Prostate gland (tissue), 2 donors: ENCODE data around the gene DYSF. TPM values are rescaled to one million over a fixed set of nuclear protein-coding genes. Genes with fewer than 3 reads are reported as not detected.

Experiments
- DNase-seq: peaks from one replicate; pipeline ENCODE4 v3.0.0-alpha.2; 2019; ENCODE audit warnings: low spot score
- H3K27ac ChIP-seq, 2 donors: fragments of 200-600 bp; sonication (generic); 2 replicates each; pipeline ENCODE4 v1.5.1; 2017 to 2019
- H3K27me3 ChIP-seq: fragments of 200-600 bp; sonication (generic); replicated peaks from 2 replicates; pipeline ENCODE4 v1.5.1; 2019; ENCODE audit not compliant: insufficient read depth
- H3K36me3 ChIP-seq, 2 donors: fragments of 200-600 bp; sonication (generic); 1 replicate in 1 of 2; 2 replicates in 1 of 2; pipeline versions ENCODE4 v1.5.1 to v1.8.1; 2017 to 2019
- H3K4me1 ChIP-seq: fragments of 200-600 bp; sonication (generic); replicated peaks from 2 replicates; pipeline ENCODE4 v1.5.1; 2019
- H3K4me3 ChIP-seq, 2 donors: fragments of 200-600 bp; sonication (generic); 2 replicates each; pipeline ENCODE4 v1.5.1; 2017 to 2019
- H3K9me3 ChIP-seq: fragments of 200-600 bp; sonication (generic); 2 replicates; pipeline ENCODE4 v1.5.1; 2017
- CTCF ChIP-seq, 4 experiments: fragments of 200-600 bp in 2 of 4; fragments of 450-650 bp in 2 of 4; sonication (generic) in 2 of 4; IDR thresholded peaks; 1 replicate in 3 of 4; 2 replicates in 1 of 4; pipeline ENCODE4 v1.5.1; 2016 to 2019; ENCODE audit warnings: antibody characterized with exemption in 4 of 4, mild to moderate bottlenecking in 2 of 4, moderate library complexity in 2 of 4
- POLR2A ChIP-seq: fragments of 450-650 bp; IDR thresholded peaks from one replicate; pipeline ENCODE4 v1.6.1; 2016; ENCODE audit warnings: antibody characterized with exemption, mild to moderate bottlenecking
- POLR2AphosphoS5 ChIP-seq: sonication (generic); formaldehyde crosslinking; IDR thresholded peaks from one replicate; pipeline ENCODE4 v1.6.1; 2017; ENCODE audit warnings: antibody characterized with exemption
- WGBS: methylation state at CpG from one replicate; pipeline ENCODE4 v1.1.5; 2018; 5-methylcytosine and 5-hydroxymethylcytosine counted together
- intact Hi-C: fragments of 100-400 bp; cut with DNase I; formaldehyde crosslinking; loops from one replicate; pipeline ENCODE4 v1.14.2; 2022
- total RNA-seq, 2 donors: library from RNA; depleted of rRNA; stranded (reverse); fragments of >200 nt; gene quantifications; one replicate each; pipeline ENCODE4 v1.1.0, GENCODE V29; 2016

The DYSF gene
- total RNA-seq, 2 donors from 2014 or later: 5.9 to 9.4 TPM

- TF ChIP-seq POLR2AphosphoS5 (no peak), POLR2A (no peak), CTCF (IDR thresholded peaks at IDR 0.05) (no peak)
- H3K4me1 ChIP-seq: no peaks in the 10 kb centered on the region
- no peak overlapping the region for H3K4me3 ChIP-seq
- intact Hi-C loops: no loop called here
- no peaks in the 10 kb centered on the region for H3K36me3 ChIP-seq
- no peaks in the 10 kb centered on the region for H3K27me3 ChIP-seq
- DNase-seq: no peak
- H3K27ac ChIP-seq: no peak overlapping the region
- H3K9me3 ChIP-seq: no peaks in the 10 kb centered on the region
- 94% methylated on average over 2 of the region's 2 CpGs for WGBS
Measured at GRCh38 chr2:71554706-71555056, 101.3 kb downstream of the DYSF start.

- no peaks in the 10 kb centered on the region for H3K4me1 ChIP-seq
Measured at GRCh38 chr2:71555798-71556454, 102.6 kb downstream of the DYSF start.

GRCh38 chr2:71556692-71557250 lies 103.4 kb downstream of the DYSF start:
- 83% methylated on average over 5 of the region's 5 CpGs for WGBS
- Histone ChIP-seq H3K4me3 (no peak overlapping the region), H3K36me3 (no peaks in the 10 kb centered on the region), H3K4me1 (no peaks in the 10 kb centered on the region), H3K27ac (no peak overlapping the region), H3K27me3 (no peaks in the 10 kb centered on the region), H3K9me3 (no peaks in the 10 kb centered on the region)
- DNase-seq: no peak
- intact Hi-C loops: no loop called here
- TF ChIP-seq CTCF (IDR thresholded peaks at IDR 0.05) (no peak), POLR2A (no peak), POLR2AphosphoS5 (no peak)

More at GRCh38 chr2:71555798-71556454, 102.6 kb downstream of the DYSF start:
- 81% methylated on average over 16 of the region's 21 CpGs for WGBS
- intact Hi-C loops: no loop called here
- no peaks in the 10 kb centered on the region for H3K9me3 ChIP-seq
- H3K4me3 ChIP-seq: no peak overlapping the region
- no peaks in the 10 kb centered on the region for H3K36me3 ChIP-seq
- H3K27ac ChIP-seq: no peak overlapping the region
- no peaks in the 10 kb centered on the region for H3K27me3 ChIP-seq
- DNase-seq: no peak
- TF ChIP-seq POLR2A (no peak), POLR2AphosphoS5 (no peak), CTCF (IDR thresholded peaks at IDR 0.05) (no peak)

- Histone ChIP-seq H3K36me3 (no peaks in the 10 kb centered on the region), H3K4me3 (no peak overlapping the region), H3K9me3 (no peaks in the 10 kb centered on the region), H3K27ac (no peak overlapping the region), H3K27me3 (no peaks in the 10 kb centered on the region), H3K4me1 (no peaks in the 10 kb centered on the region)
- DNase-seq: no peak
- intact Hi-C loops: no loop called here
- no peak for TF ChIP-seq POLR2AphosphoS5
- no peak for TF ChIP-seq POLR2A
- no peak for TF ChIP-seq CTCF (IDR thresholded peaks at IDR 0.05)
- 95% methylated on average over 6 of the region's 6 CpGs for WGBS
Measured at GRCh38 chr2:71557321-71557720, 104.0 kb downstream of the DYSF start.
